PC-9 (cell line): ENCODE data around the gene STX12.

Experiments used
- EZH2 ChIP-seq: fragments of 200-600 bp; sonication (generic); IDR thresholded peaks from 2 replicates; pipeline ENCODE4 v1.8.0; 2017; ENCODE audit warnings: antibody characterized with exemption, low read depth
- TF ChIP-seq, protein P1 (sequence below): fragments of 200-600 bp; sonication (generic); conservative IDR thresholded peaks from 2 replicates; pipeline ENCODE4 v1.6.1; 2017; ENCODE audit warnings: mixed run types, antibody characterized with exemption, mild to moderate bottlenecking, moderate library complexity

GRCh38 chr1:27865821-27866220, 92.8 kb downstream of the STX12 start:
- TF ChIP-seq, protein P1, sequence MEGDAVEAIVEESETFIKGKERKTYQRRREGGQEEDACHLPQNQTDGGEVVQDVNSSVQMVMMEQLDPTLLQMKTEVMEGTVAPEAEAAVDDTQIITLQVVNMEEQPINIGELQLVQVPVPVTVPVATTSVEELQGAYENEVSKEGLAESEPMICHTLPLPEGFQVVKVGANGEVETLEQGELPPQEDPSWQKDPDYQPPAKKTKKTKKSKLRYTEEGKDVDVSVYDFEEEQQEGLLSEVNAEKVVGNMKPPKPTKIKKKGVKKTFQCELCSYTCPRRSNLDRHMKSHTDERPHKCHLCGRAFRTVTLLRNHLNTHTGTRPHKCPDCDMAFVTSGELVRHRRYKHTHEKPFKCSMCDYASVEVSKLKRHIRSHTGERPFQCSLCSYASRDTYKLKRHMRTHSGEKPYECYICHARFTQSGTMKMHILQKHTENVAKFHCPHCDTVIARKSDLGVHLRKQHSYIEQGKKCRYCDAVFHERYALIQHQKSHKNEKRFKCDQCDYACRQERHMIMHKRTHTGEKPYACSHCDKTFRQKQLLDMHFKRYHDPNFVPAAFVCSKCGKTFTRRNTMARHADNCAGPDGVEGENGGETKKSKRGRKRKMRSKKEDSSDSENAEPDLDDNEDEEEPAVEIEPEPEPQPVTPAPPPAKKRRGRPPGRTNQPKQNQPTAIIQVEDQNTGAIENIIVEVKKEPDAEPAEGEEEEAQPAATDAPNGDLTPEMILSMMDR: no peak
- no peak for TF ChIP-seq EZH2
